GDM1 (cell line): ENCODE results near the gene LSM12.
"Not testable (repeated sequence)": the region's sequence is repeated elsewhere in the genome, so short reads cannot be mapped to it uniquely, and the experiment has no call there.

ENCODE experiments used
- DNase-seq: peaks from one replicate; lab custom pipeline; 2025; lab: John Stamatoyannopoulos, UW

The LSM12 gene

GRCh38 chr17:44007346-44008204, 58.9 kb downstream of the LSM12 start:
- DNase-seq, result no peak

GRCh38 chr17:44006598-44007345, 59.7 kb downstream of the LSM12 start:
- peak; percentile 28 for DNase-seq

GRCh38 chr17:44006272-44006597, 60.2 kb downstream of the LSM12 start:
- no peak for DNase-seq

- DNase-seq, result no peak
These were observed 60.8 kb downstream of the LSM12 start for GRCh38 chr17:44005527-44006271.

GRCh38 chr17:44004761-44005526, 61.5 kb downstream of the LSM12 start:
- no peak for DNase-seq

- no peak for DNase-seq
These were observed 62.3 kb downstream of the LSM12 start, which contains the start of gene NAGS for GRCh38 chr17:44004077-44004760. Gene NAGS, plus strand, starts transcription at chr17:44004622. Its CDS starts 42 bp downstream, at chr17:44004664.

GRCh38 chr17:44002141-44002848, 64.2 kb downstream of the LSM12 start:
- no peak for DNase-seq

GRCh38 chr17:44001461-44001920, 65.0 kb downstream of the LSM12 start:
- DNase-seq, result no peak

GRCh38 chr17:44000871-44001460, 65.5 kb downstream of the LSM12 start:
- no peak for DNase-seq

GRCh38 chr17:44000141-44000860, 66.2 kb downstream of the LSM12 start:
- DNase-seq, result no peak

- DNase-seq, result no peak
These were observed 67.4 kb downstream of the LSM12 start for GRCh38 chr17:43999024-43999423.

GRCh38 chr17:43998552-43998951, 67.9 kb downstream of the LSM12 start:
- no peak for DNase-seq

GRCh38 chr17:43997180-43997579, 69.3 kb downstream of the LSM12 start:
- DNase-seq, result not testable (repeated sequence)

GRCh38 chr17:43995150-43995471, 71.4 kb downstream of the LSM12 start:
- no peak for DNase-seq

GRCh38 chr17:43994272-43995149, 72.0 kb downstream of the LSM12 start:
- DNase-seq, result peak; percentile 20

- DNase-seq, result no peak
These were observed 73.8 kb downstream of the LSM12 start for GRCh38 chr17:43992641-43993040.

GRCh38 chr17:43988301-43988700, 78.2 kb downstream of the LSM12 start:
- DNase-seq, result no peak
